Caki2 (cell line): ENCODE measurements around the gene MRI1. TPM values are rescaled to one million over a fixed set of nuclear protein-coding genes. Genes with fewer than 3 reads are reported as not detected.

ENCODE experiments used
- DNase-seq: peaks from one replicate; pipeline ENCODE4 v3.0.0-alpha.2; 2015; ENCODE audit warnings: low read depth
- in situ Hi-C: cut with HindIII; loops from 2 replicates; pipeline ENCODE4 v1.10.0; 2016; ENCODE audit warnings: low sequenced_read_pairs, low pct_unique_long_range_greater_than_20kb, mixed read lengths
- total RNA-seq: library from RNA; depleted of rRNA; stranded (reverse); fragments of >200 nt; shearing (Covaris generic); gene quantifications from 2 replicates; pipeline ENCODE4 v1.2.3, GENCODE V29; 2014; ENCODE audit warnings: low replicate concordance; rRNA removed

The MRI1 gene
- total RNA-seq, 1 experiment from 2014 or later = 90.3 TPM

DNA sequence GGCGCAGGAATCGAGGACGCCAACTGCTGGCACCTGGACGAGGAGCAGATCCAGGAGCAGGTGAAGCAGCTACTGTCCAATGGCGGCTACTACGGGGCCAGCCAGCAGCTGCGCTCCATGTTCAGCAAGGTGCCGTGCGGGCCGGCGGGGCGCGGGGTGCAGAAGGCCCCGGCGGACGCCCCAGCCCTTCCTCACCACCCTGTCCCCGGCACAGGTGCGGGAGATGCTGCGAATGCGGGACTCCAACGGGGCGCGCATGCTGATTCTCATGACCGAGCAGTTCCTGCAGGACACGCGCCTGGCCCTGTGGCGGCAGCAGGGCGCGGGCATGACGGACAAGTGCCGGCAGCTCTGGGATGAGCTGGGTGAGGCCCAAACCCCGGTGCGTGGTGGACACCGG lies 44.5 kb downstream of the MRI1 start:
- no peak for DNase-seq
- in situ Hi-C loops = no loop called here

- in situ Hi-C loops = no loop called here
- DNase-seq = no peak
Measured at GRCh38 chr19:13812544-13812943, 48.2 kb downstream of the MRI1 start.

- in situ Hi-C loops = no loop called here
- no peak for DNase-seq
Measured at GRCh38 chr19:13813147-13813546, 48.8 kb downstream of the MRI1 start.

GRCh38 chr19:13814550-13814949 lies 50.2 kb downstream of the MRI1 start:
- no peak for DNase-seq
- in situ Hi-C loops = no loop called here

DNA sequence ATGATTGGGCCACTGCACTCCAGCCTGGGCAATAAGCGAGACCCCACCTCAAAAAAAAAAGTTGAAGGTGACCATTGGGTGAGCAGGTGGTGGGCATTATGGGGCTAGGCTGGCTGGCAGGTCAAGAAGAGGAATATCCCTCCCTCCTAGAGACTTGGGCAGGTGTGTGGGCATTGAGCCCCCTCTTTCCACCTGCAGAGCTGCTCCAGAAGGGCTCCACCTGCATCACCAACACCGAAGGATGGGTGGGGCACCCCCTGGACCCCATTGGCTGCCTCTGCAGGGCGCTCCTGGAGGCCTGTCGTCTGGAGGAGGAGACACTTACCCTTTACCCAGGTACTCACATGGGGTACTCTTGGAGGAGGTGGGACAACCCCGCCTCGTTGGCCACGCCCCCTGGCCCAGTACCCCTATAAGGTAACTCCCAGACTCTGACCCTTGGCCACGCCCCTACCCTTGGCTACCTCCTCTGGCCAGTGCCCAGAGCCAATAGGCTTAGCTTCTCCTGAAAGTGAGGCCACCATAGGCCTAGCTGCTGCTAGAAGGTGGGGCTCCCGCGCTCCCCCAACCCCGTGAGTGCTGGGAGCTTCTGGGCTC lies 52.8 kb downstream of the MRI1 start:
- in situ Hi-C loops = no loop called here
- DNase-seq = no peak

GRCh38 chr19:13817615-13818371 lies 53.5 kb downstream of the MRI1 start:
- in situ Hi-C loops = no loop called here
- DNase-seq = no peak

GRCh38 chr19:13819238-13819637 lies 54.9 kb downstream of the MRI1 start:
- in situ Hi-C loops = no loop called here
- no peak for DNase-seq

GRCh38 chr19:13821292-13821691 lies 57.0 kb downstream of the MRI1 start:
- DNase-seq = no peak
- in situ Hi-C loops = no loop called here

- DNase-seq = no peak
- in situ Hi-C loops = no loop called here
Measured at GRCh38 chr19:13823256-13823655, 58.9 kb downstream of the MRI1 start.

Other genes with a start within 250 kb of the MRI1 start
- gene C19orf53, start 9.9 kb downstream of the MRI1 start, total RNA-seq = 170 and 176 TPM in 2 replicates
- 6.2 and 6.3 TPM in 2 replicates for gene ZSWIM4, start 30.9 kb downstream of the MRI1 start, total RNA-seq
- not detected in 2 replicates for gene NANOS3, start 112.6 kb downstream of the MRI1 start, total RNA-seq
- gene BRME1, start 141.6 kb downstream of the MRI1 start, total RNA-seq = 5.5 and 12.7 TPM in 2 replicates
- 24.1 and 28.2 TPM in 2 replicates for gene CC2D1A, start 141.7 kb downstream of the MRI1 start, total RNA-seq
- 16.1 TPM in 1 of 2 replicates, not detected in the other for gene PODNL1, start 173.9 kb downstream of the MRI1 start, total RNA-seq
- 16.8 and 20.3 TPM in 2 replicates for gene DCAF15, start 188.0 kb downstream of the MRI1 start, total RNA-seq
- 6.1 and 7.5 TPM in 2 replicates for gene RFX1, start 241.8 kb downstream of the MRI1 start, total RNA-seq